ENCODE results near the gene OLIG2. TPM values are rescaled to one million over a fixed set of nuclear protein-coding genes. Genes with fewer than 3 reads are reported as not detected.

Gene OLIG2
- total and polyA plus RNA-seq, 8 donors, result 0.06 TPM; not detected in 7

- ATAC-seq, result no peak
- no peak overlapping the region for H3K4me3 ChIP-seq
- H3K9me3 ChIP-seq, result no peaks in the 10 kb centered on the region
- 37 to 55% methylated on average over 3 of the region's 3 CpGs for WGBS, 2 donors
- intact Hi-C loops (cut with DNase I), result no loop called here
- no peak for DNase-seq
- FAIRE-seq, result no peak
- no peaks in the 10 kb centered on the region for H3K4me1 ChIP-seq
- no peak overlapping the region for H3K27ac ChIP-seq
- no peak for TF ChIP-seq CTCF (IDR thresholded peaks at IDR 0.05)
- H3K36me3 ChIP-seq, result no peaks in the 10 kb centered on the region
- H3K27me3 ChIP-seq, result peaks cover 0 to 4% (median 0%) of the 10 kb centered on the region in 4 donors
Measured at GRCh38 chr21:32994305-32994704, 31.4 kb upstream of the OLIG2 start.

GRCh38 chr21:33007747-33008146, 18.0 kb upstream of the OLIG2 start:
- FAIRE-seq (no peak), ATAC-seq (peak in 2 of 4 donors; percentile 32 to 45)
- WGBS, 2 donors, result 65 to 79% methylated on average over 3 of the region's 3 CpGs

GRCh38 chr21:33008333-33009051, 17.2 kb upstream of the OLIG2 start:
- TF ChIP-seq CTCF (IDR thresholded peaks at IDR 0.05), result no peak
- H3K36me3 ChIP-seq, result no peaks in the 10 kb centered on the region
- WGBS, 2 donors, result 44 to 47% methylated on average over 3 of the region's 3 CpGs
- H3K4me1 ChIP-seq, result no peaks in the 10 kb centered on the region
- no peak overlapping the region for H3K4me3 ChIP-seq
- no peak for ATAC-seq
- FAIRE-seq, result no peak
- no peaks in the 10 kb centered on the region for H3K27me3 ChIP-seq
- DNase-seq, result no peak
- intact Hi-C loops (cut with DNase I), result no loop called here
- H3K9me3 ChIP-seq, result no peaks in the 10 kb centered on the region
- no peak overlapping the region for H3K27ac ChIP-seq

More at GRCh38 chr21:33007747-33008146, 18.0 kb upstream of the OLIG2 start:
- TF ChIP-seq CTCF (IDR thresholded peaks at IDR 0.05), result no peak
- Histone ChIP-seq H3K36me3 (no peaks in the 10 kb centered on the region), H3K4me3 (no peak overlapping the region), H3K27me3 (no peaks in the 10 kb centered on the region), H3K27ac (no peak overlapping the region), H3K4me1 (no peaks in the 10 kb centered on the region), H3K9me3 (no peaks in the 10 kb centered on the region)
- DNase-seq, result no peak
- intact Hi-C loops (cut with DNase I), result no loop called here

- TF ChIP-seq CTCF (IDR thresholded peaks at IDR 0.05), result no peak
- H3K27ac ChIP-seq, result peak overlapping the region in 1 of 4 donors; percentile 17
- no peaks in the 10 kb centered on the region for H3K36me3 ChIP-seq
- no peak overlapping the region for H3K4me3 ChIP-seq
- no peaks in the 10 kb centered on the region for H3K4me1 ChIP-seq
- 82 to 93% methylated on average over 1 of the region's 1 CpG for WGBS, 2 donors
- ATAC-seq (no peak), DNase-seq (no peak), FAIRE-seq (no peak)
- H3K9me3 ChIP-seq, result no peaks in the 10 kb centered on the region
- intact Hi-C loops (cut with DNase I), result no loop called here
- H3K27me3 ChIP-seq, result no peaks in the 10 kb centered on the region
Measured at GRCh38 chr21:33010931-33011330, 14.8 kb upstream of the OLIG2 start.

GRCh38 chr21:33011462-33011861, 14.3 kb upstream of the OLIG2 start:
- Histone ChIP-seq H3K4me1 (no peaks in the 10 kb centered on the region), H3K27me3 (no peaks in the 10 kb centered on the region), H3K9me3 (no peaks in the 10 kb centered on the region), H3K27ac (peak overlapping the region in 1 of 4 donors; percentile 17), H3K4me3 (no peak overlapping the region), H3K36me3 (no peaks in the 10 kb centered on the region)
- TF ChIP-seq CTCF (IDR thresholded peaks at IDR 0.05), result no peak
- intact Hi-C loops (cut with DNase I), result no loop called here
- DNase-seq (no peak), ATAC-seq (peak in 2 of 4 donors; percentile 64 to 74), FAIRE-seq (no peak)
- 44 to 47% methylated on average over 3 of the region's 3 CpGs for WGBS, 2 donors

Data from pancreas (tissue), 10 donors.